Measurements from ENCODE around the gene COL18A1.
"Not testable (repeated sequence)": the region's sequence is repeated elsewhere in the genome, so short reads cannot be mapped to it uniquely, and the experiment has no call there.

The COL18A1 gene

DNA sequence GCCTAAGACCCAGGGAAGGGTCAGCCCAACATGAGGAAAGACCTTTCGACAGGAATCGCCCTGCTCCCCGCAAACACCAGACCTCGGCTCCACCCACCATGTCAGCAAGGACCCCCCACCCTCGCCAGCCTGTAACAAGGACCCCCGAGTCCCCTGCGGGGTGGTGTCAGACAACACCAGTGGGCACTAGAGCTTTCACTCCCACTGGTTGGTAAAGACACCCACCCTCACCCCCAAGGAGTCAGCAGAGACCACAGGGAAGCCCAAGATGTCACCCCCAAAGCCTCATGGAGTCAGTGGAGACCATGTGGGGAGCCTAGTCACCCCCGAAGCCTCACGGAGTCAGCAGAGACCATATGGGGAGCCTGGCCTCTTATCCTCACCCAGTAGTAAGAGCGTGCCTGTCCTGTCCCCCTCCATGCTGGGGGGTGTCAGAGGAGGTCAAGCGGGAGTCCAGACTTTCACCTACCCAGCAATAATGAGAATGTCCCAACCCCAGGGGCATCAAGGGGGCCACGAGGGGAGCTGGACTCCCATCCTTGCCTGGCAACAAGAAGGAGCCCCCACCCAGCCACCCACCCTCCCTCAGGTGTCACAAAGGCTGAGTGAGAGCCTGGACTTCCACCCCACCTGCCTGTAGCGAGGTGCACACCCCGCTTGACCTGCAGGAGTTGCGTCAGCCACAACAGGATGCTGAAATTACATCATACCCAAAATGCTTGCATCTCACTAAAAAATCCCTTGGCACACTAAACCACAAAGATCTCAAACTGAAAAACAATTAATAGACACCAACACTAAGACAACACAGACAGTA is 112.5 kb downstream of the COL18A1 start:
- no peak for DNase-seq (ENCODE audit: low read depth, low spot score)

DNA sequence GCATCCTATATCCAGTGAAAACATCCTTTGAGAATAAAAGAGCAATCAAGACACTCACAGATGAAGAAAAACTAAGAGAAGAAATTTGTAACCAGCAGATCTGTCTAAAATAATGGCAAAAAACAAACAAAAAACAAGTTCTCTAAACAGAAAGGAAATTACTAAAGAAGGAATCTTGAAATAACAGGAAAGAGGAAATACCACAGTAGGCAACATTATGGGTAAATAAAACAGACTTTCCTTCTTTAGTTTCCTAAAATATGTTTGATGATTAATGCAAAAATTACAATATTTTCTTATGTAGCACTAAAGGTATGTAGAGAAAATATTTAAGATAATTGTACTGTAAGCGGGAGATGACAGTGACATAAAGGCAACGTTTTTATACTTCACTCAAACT is 113.8 kb downstream of the COL18A1 start:
- no peak for DNase-seq (ENCODE audit: low read depth, low spot score)

DNA sequence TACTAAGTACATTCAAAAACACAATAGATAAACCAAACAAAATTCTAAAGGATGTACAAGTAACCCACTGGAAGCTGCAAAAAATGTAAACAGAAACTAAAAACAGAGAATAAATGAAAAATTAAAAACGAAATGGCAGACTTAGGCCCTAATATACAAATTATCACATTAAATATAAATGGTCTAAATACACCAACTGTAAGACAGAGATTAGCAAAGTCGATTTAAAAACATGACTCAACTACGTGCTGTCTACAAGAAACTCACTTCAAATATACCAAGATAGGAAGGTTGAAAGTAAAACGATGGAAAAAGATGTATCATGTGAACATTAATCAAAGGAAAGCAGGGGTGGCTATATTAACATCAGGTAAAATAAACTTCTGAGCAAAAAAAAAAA is 114.2 kb downstream of the COL18A1 start:
- DNase-seq (ENCODE audit: low read depth, low spot score): no peak

DNA sequence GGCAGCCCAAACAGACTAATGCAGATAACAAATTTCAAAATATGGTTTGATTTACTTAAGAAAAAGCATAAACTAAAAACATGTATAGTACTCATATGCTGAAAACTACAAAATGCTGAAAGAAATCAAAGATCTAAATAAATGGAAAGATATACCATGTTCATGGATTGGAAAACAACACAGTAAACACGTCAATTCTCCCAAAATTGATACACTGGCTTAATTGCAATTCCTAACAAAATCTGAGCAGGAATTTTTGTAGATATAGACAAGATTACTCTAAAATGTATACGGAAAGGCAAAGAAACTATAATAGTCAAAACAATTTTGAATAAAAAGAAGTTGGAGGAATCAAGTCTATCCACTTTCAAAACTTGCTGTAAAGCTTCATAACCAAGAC is 116.3 kb downstream of the COL18A1 start:
- DNase-seq (ENCODE audit: low read depth, low spot score): no peak

GRCh38 chr21:45522381-45522780 is 117.4 kb downstream of the COL18A1 start:
- no peak for DNase-seq (ENCODE audit: low read depth, low spot score)

DNA sequence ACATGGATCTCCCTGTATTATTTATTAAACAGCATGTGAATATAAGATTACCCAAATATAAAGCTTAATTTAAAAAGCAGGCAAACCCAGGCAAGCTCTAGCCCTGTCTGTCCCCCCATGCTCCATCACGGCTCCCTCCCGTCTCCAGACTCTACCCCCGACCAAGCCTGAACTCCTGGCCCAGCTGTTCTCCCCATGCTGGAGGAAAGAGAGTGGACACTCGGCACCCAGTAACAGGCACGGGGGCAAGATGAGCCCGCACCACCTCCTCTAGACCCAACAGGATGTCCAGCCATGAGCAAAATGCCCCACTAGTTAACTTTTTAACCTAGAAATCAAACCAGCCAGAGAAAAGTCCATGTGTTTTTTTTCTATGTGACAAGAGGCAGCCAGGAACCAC is 118.0 kb downstream of the COL18A1 start:
- no peak for DNase-seq (ENCODE audit: low read depth, low spot score)

DNA sequence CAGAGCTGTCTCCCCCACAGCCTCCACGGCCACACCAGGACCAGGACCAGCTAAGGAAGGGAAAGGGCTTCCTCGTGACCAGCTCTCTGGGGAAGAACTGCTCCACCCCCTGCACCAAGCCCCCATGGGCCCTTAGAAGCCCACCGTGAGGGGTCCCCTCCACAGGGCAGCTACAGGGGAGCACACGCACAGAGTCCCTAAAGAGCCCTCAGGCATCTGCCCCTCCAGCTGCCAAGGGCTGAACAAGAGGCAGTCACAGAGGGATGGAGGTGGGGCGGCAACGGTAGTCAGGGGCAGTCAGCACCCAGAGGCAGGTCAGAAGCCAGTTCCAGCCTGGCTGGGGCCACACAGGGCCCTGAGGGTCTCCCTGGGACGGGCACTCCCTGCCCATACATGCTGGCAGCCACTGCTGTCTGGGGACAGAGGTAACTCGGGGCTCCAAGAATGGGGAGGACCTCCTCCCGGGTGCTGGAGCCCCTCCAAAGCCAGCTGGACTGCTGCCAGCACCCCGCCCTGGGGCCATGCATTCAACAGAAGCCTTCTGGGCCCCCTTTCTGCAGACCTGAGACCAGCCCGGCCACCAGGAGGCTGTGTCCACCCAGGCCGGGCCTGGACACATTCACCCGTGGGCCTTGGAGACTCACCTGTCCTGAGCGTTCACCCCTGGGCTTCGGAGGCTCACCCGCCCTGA is 118.6 kb downstream of the COL18A1 start:
- DNase-seq (ENCODE audit: low read depth, low spot score): no peak

GRCh38 chr21:45524756-45525152 is 119.8 kb downstream of the COL18A1 start:
- DNase-seq (ENCODE audit: low read depth, low spot score): no peak

DNA sequence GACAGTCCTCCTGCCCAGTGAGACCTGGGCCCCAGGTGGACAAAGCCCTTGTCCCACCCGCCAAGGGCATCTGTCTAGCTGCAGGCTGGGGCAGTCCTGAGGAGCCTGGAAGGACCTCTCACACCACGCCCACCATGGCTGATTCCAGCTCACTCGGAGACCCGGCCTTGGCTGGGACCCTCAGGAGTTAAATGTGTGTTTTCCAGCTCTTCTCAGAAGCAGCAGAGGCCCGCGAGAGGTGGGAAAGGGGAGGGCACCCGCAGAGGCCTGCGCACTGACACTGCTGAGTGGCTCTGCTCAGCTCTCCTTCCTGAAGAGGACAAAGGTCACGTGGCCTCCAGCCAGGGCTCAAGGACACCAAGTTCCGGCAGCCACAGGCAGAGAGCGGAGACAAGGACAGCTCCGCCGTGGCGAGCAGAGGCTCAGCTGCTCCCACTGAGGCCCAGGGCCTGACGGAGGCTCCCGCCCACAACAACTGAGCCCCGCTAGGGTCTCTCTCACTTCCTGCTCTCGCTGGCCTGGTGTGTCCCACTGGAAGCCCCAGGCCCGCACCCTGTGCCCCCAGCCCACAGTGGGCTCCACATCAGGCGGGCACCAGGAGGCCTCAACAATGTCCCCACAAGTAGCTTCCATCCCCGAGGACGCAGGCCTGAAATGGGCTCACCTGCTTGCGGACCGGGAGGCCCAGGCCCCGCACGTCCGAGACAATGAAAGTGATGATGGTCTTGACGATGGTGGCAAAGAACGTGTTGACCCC is 120.4 kb downstream of the COL18A1 start:
- no peak for DNase-seq (ENCODE audit: low read depth, low spot score)

DNA sequence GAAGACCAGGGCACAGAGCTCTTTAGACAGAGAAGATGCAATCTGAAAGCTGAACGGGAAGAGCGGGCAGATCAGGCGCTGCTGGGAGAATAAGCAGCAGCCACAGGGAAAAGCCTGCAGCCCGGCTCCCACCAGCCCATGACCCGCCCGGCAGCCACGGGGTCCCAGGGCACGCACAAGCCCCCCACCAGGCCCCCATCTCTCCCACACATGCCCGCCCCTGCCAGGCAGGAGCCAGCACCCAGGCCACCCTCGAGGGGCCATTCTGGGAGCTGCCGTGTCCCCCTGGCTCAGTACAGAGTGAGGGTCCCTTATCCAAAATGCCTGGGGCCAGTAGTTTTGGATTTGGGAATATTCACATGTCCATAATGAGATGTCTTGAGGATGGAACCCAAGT is 120.9 kb downstream of the COL18A1 start:
- DNase-seq (ENCODE audit: low read depth, low spot score): no peak

DNA sequence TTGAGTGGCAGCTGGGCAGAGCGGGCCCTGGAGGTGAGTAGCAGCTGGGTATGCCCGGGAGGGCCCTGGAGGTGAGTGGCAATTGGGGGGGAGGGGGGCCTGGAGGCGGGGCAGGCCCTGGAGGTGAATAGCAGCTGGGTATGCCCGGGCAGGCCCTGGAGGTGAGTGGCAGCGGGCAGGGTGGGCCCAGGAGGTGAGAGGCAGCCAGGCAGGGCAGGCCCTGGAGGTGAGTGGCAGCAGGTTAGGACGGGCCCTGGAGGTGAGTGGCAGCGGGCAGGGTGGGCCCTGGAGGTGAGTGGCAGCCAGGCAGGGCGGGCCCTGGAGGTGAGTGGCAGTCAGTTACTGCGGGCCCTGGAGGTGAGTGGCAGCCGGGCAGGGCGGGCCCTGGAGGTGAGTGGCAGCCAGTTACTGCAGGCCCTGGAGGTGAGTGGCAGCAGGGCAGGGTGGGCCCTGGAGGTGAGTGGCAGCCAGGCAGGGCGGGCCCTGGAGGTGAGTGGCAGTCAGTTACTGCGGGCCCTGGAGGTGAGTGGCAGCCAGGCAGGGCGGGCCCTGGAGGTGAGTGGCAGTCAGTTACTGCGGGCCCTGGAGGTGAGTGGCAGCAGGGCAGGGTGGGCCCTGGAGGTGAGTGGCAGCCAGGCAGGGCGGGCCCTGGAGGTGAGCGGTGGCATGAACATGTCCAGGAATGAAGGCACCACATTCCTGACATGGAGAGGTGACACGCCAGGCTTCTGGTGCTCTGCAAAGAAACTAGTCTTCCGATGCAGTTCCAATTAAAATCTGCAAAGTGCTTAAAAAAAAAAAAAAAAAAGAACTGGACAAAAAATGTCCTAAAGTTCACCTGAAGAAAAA is 122.4 kb downstream of the COL18A1 start:
- not testable (repeated sequence) for DNase-seq (ENCODE audit: low read depth, low spot score)

- DNase-seq (ENCODE audit: low read depth, low spot score): no peak
Measured at GRCh38 chr21:45528028-45528705, 123.2 kb downstream of the COL18A1 start.

GRCh38 chr21:45528981-45529784 is 124.2 kb downstream of the COL18A1 start:
- DNase-seq (ENCODE audit: low read depth, low spot score): no peak

GRCh38 chr21:45529785-45530422 is 124.9 kb downstream of the COL18A1 start:
- DNase-seq (ENCODE audit: low read depth, low spot score): no peak

DNA sequence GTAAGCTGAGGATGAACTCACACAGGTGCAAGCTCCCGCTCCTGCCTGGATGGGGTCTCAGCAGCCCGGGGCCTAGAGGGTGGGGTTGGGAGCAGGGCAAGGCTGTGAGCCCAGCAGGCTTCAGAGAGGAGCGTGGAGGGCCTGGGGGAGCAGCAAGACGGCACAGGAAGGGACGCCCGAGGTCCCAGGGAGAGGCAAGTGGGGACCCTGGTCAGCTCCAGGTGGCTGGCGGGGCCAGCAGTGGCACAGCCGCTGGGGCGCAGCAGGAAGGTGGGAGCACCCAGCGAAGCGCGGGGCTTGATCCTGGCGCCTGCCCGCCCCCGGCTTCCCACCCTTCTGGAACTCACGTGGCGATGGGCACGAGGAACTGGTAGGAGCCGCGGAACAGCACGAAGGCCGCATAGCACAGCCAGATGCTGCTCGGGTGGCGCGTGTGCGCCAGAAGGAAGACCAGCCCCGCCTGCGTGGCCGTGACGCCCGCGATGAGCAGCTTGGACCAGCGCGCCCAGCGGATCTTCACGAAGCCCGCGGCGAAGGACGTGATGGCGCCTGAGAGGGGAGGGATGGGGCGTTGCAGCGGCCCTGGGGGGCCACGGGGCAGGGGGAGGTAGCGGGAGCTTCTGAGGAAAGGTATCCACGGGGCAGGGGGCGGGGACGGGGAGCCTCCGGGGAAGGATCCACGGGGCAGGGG is 125.6 kb downstream of the COL18A1 start:
- DNase-seq (ENCODE audit: low read depth, low spot score): no peak

DNA sequence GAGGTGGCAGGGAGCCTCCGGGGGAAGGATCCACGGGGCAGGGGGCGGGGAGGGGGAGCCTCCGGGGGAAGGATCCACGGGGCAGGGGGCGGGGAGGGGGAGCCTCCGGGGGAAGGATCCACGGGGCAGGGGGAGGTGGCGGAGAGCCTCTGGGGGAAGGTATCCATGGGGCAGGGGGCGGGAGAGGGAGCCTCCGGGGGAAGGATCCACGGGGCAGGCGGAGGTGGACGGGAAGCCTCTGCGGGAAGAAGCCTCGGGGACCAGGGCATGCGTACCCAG is 126.1 kb downstream of the COL18A1 start:
- not testable (repeated sequence) for DNase-seq (ENCODE audit: low read depth, low spot score)

DNA sequence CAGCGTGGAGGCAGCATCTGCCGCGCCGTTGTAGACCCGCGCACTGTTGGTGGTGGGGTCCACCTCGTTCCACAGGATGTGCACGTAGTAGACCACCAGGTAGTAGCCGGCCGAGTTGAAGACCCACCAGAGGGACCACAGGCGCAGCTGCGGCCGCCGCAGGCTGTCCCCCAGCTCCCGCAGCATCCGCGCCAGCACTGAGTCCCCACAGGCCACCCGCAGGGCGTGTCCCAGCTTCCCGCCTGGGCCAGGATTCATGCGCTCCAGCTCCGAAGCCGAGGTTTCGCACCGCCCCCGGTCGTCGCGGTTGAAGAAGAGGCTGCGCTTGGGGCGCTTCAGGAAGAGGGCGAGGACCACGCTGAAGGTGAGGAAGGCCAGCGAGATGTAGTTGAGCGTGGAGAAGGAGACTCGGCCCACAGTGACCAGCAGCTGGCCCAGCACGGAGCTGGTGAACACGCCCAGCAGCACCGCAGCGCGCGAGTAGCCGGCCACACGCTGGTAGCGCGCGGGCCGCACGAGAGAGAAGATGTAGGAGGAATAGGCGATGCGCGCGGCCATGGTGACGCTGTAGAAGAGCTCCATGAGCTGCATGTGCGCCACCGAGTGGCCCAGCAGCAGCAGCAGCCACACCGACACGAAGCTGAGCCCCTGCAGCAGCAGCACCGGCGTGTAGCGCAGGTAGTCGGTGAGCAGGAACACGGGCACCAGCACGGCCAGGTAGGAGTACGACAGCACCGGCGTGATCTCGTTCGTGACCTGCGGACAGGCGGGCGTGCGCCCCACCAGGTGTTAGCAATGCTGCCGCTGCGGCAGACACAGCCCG is 126.6 kb downstream of the COL18A1 start:
- no peak for DNase-seq (ENCODE audit: low read depth, low spot score)

- DNase-seq (ENCODE audit: low read depth, low spot score): no peak
Measured at GRCh38 chr21:45532826-45533360, 127.9 kb downstream of the COL18A1 start.
